ENCODE results near the gene STK32B. TPM values are rescaled to one million over a fixed set of nuclear protein-coding genes. Genes with fewer than 3 reads are reported as not detected.
"Not testable (repeated sequence)": the region's sequence is repeated elsewhere in the genome, so short reads cannot be mapped to it uniquely, and the experiment has no call there.

STK32B gene
- total and polyA plus RNA-seq, 9 donors = 0.35 to 3.0 (median 1.2) TPM

DNA sequence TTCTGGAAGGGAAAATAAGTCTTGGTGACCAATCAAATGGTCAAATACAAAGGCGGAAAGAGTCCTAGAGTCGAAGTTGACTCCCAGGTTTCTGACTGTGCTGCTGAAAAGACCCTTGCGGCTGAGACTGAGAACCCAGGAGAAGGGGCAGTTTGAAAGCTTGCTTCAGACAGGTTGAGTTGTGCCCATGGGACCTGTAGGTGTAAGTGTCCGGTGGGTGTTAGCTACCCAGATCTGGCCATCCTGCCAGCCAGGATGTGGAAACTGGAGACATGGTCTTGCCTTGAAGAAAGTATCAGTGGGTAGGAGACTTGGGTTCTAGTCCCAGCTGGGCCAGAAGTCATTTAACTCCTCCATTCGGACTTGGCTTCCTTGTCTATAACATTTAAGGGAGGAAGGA is 381.9 kb downstream of the STK32B start:
- H3K27ac ChIP-seq = no peak overlapping the region
- WGBS, 3 donors = 85 to 93% (median 86%) methylated on average over 5 of the region's 5 CpGs
- intact Hi-C loops (cut with DNase I) = no loop called here

DNA sequence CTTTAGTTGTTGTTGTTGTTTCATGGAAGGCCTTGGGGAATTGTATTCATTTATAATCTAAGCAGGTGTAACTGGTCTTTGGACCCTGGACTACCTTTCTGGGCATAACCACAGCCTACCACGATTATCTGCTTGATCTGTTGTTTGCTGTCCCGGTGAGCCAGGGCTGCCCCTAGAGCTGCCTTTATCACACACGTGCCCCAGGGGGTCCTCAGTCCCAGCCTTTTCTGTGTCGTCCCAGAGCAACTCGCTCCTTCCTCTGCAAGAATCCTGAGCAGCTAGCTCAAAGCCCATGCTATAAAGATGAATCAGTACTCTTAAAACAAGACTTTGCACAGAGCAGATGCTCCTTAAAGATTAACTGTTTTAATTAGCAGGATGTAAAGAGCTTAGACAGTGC is 383.9 kb downstream of the STK32B start:
- H3K4me3 ChIP-seq = no peak overlapping the region
- H3K27ac ChIP-seq = no peak overlapping the region
- 42 to 51% (median 43%) methylated on average over 5 of the region's 5 CpGs for WGBS, 3 donors
- no peaks in the 10 kb centered on the region for H3K27me3 ChIP-seq
- intact Hi-C loops (cut with DNase I) = no loop called here
- H3K4me1 ChIP-seq (ENCODE audit: insufficient read depth) = no peaks in the 10 kb centered on the region
- TF ChIP-seq EP300 (IDR thresholded peaks at IDR 0.05) (no peak), POLR2A (IDR thresholded peaks at IDR 0.05) (no peak)
- TF ChIP-seq, protein P1, sequence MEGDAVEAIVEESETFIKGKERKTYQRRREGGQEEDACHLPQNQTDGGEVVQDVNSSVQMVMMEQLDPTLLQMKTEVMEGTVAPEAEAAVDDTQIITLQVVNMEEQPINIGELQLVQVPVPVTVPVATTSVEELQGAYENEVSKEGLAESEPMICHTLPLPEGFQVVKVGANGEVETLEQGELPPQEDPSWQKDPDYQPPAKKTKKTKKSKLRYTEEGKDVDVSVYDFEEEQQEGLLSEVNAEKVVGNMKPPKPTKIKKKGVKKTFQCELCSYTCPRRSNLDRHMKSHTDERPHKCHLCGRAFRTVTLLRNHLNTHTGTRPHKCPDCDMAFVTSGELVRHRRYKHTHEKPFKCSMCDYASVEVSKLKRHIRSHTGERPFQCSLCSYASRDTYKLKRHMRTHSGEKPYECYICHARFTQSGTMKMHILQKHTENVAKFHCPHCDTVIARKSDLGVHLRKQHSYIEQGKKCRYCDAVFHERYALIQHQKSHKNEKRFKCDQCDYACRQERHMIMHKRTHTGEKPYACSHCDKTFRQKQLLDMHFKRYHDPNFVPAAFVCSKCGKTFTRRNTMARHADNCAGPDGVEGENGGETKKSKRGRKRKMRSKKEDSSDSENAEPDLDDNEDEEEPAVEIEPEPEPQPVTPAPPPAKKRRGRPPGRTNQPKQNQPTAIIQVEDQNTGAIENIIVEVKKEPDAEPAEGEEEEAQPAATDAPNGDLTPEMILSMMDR (IDR thresholded peaks at IDR 0.05) = no peak
- H3K9me3 ChIP-seq = no peaks in the 10 kb centered on the region
- H3K36me3 ChIP-seq = no peaks in the 10 kb centered on the region
- no peak for DNase-seq

More for the DNA sequence above, 381.9 kb downstream of the STK32B start:
- H3K9me3 ChIP-seq = no peaks in the 10 kb centered on the region
- DNase-seq = no peak
- no peaks in the 10 kb centered on the region for H3K4me1 ChIP-seq (ENCODE audit: insufficient read depth)
- H3K4me3 ChIP-seq = no peak overlapping the region
- TF ChIP-seq EP300 (IDR thresholded peaks at IDR 0.05) (no peak), POLR2A (IDR thresholded peaks at IDR 0.05) (no peak)
- TF ChIP-seq, protein P1 (IDR thresholded peaks at IDR 0.05) = no peak
- H3K27me3 ChIP-seq = no peaks in the 10 kb centered on the region
- H3K36me3 ChIP-seq = no peaks in the 10 kb centered on the region

DNA sequence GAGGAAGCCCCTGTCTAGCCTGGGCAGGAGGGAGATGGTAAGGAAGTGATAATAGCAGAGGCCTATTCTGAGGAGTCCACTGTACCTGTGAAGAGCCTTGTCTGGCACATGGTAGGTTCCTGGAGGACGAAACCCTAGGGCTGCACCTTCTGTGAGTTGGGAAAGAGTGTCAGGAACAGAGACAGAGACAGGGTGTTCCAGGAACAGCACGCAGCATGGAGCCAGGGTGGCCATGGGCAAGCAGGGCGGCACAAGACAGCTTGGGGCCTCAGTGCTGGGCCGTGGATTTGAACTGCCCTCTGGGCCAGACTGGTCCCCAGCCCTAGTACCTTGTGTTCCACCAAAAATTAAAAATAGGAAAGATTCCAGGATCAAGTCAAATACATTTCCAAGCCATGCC is 384.5 kb downstream of the STK32B start:
- TF ChIP-seq, protein P1 (IDR thresholded peaks at IDR 0.05) = no peak
- TF ChIP-seq POLR2A (IDR thresholded peaks at IDR 0.05) (no peak), EP300 (IDR thresholded peaks at IDR 0.05) (no peak)
- Histone ChIP-seq H3K27ac (no peak overlapping the region), H3K36me3 (no peaks in the 10 kb centered on the region), H3K4me3 (no peak overlapping the region), H3K4me1 (ENCODE audit: insufficient read depth) (no peaks in the 10 kb centered on the region), H3K27me3 (no peaks in the 10 kb centered on the region), H3K9me3 (no peaks in the 10 kb centered on the region)
- 70 to 87% (median 71%) methylated on average over 4 of the region's 4 CpGs for WGBS, 3 donors
- intact Hi-C loops (cut with DNase I) = no loop called here
- DNase-seq = no peak

DNA sequence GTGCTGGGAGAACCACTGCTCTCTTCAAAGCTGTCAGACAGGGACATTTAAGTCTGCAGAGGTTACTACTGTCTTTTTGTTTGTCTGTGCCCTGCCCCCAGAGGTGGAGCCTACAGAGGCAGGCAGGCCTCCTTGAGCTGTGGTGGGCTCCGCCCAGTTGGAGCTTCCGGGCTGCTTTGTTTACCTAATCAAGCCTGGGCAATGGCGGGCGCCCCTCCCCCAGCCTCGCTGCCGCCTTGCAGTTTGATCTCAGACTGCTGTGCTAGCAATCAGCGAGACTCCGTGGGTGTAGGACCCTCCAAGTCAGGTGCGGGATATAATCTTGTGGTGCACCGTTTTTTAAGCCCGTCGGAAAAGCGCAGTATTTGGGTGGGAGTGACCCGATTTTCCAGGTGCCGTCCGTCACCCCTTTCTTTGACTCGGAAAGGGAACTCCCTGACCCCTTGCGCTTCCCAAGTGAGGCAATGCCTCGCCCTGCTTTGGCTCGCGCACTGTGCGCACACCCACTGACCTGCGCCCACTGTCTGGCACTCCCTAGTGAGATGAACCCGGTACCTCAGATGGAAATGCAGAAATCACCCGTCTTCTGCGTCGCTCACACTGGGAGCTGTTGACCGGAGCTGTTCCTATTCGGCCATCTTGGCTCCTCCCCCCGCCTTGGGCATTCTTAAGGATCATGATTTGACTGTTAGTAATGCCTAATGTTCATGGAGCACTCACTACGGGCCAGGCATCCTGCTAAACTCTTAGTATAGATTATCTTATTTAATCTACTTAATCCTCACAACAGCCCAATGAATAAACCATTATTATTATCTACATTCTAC is 392.9 kb downstream of the STK32B start:
- intact Hi-C loops (cut with DNase I); H3K4me1 ChIP-seq (ENCODE audit: insufficient read depth): not testable (repeated sequence)
- 77 to 88% (median 77%) methylated on average over 22 to 29 of the region's 31 CpGs for WGBS, 3 donors

DNA sequence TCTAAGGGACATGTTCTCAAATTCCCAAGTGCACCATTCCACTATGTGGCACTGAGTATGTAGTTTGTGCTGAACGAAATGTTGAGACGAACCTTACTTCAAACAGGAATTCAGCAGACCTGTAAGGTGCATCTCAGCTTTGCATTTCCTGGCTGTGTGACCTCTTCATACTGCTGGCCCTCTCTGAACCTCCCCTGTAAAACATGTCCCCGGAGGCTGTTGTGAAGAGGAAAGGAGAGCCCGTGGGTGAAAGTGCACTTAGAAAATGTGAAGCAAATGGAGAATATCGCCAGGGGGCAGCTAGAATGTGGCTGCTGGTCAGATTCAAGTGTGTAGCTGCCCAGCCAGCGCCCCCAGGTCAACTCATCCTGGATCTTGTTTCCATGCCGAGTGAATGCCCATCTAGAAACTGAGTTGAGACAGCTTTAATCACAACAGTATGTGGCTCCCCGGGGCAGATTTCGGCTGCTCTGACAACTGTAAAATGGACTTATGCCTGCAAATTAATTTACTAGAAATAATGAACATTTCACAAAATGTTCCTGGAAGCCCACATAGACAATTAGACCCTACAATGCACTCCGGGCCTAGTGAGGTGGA is 393.7 kb downstream of the STK32B start:
- DNase-seq = no peak
- TF ChIP-seq, protein P1 (IDR thresholded peaks at IDR 0.05) = no peak
- no peak for TF ChIP-seq POLR2A (IDR thresholded peaks at IDR 0.05)
- no peak for TF ChIP-seq EP300 (IDR thresholded peaks at IDR 0.05)
- H3K36me3 ChIP-seq = no peaks in the 10 kb centered on the region
- intact Hi-C loops (cut with DNase I) = no loop called here
- no peaks in the 10 kb centered on the region for H3K9me3 ChIP-seq
- WGBS, 3 donors = 84 to 89% (median 88%) methylated on average over 10 of the region's 10 CpGs
- no peak overlapping the region for H3K4me3 ChIP-seq
- no peak overlapping the region for H3K27ac ChIP-seq
- H3K27me3 ChIP-seq = no peaks in the 10 kb centered on the region
- peaks cover 2% of the 10 kb centered on the region for H3K4me1 ChIP-seq (ENCODE audit: insufficient read depth)

More for the DNA sequence above, 392.9 kb downstream of the STK32B start:
- not testable (repeated sequence) for H3K27ac ChIP-seq, H3K4me3 ChIP-seq, H3K9me3 ChIP-seq, H3K27me3 ChIP-seq, DNase-seq, H3K36me3 ChIP-seq
